Chondrocyte (in vitro differentiated cells): ENCODE results near the gene IRGC. TPM values are rescaled to one million over a fixed set of nuclear protein-coding genes. Genes with fewer than 3 reads are reported as not detected.

Experiments used
- DNase-seq: peaks from one replicate; pipeline ENCODE4 v3.0.0; 2021; ENCODE audit warnings: mixed read lengths, low spot score
- H3K27ac Mint-ChIP-seq: one replicate; pipeline ENCODE4 v1.8.0; 2021; ENCODE audit warnings: mild to moderate bottlenecking, moderate library complexity, mixed read lengths; ENCODE audit not compliant: unreplicated experiment
- H3K27me3 Mint-ChIP-seq: 2 replicates; pipeline ENCODE4 v1.8.0; 2021; ENCODE audit warnings: low read depth, mixed read lengths
- H3K36me3 Mint-ChIP-seq: 2 replicates; pipeline ENCODE4 v1.8.0; 2021; ENCODE audit warnings: low read depth, mixed read lengths
- H3K4me1 Mint-ChIP-seq: 2 replicates; pipeline ENCODE4 v1.8.0; 2021; ENCODE audit warnings: low read depth, mild to moderate bottlenecking, mixed read lengths
- H3K4me3 Mint-ChIP-seq: one replicate; pipeline ENCODE4 v1.8.0; 2021; ENCODE audit warnings: mild to moderate bottlenecking, moderate library complexity, mixed read lengths; ENCODE audit not compliant: unreplicated experiment
- H3K9me3 Mint-ChIP-seq: 2 replicates; pipeline ENCODE4 v1.8.0; 2021; ENCODE audit warnings: low read depth, mixed read lengths
- total RNA-seq: library from RNA; stranded (reverse); gene quantifications from 3 replicates; pipeline ENCODE4 v1.2.1, GENCODE V29; 2021
- TF ChIP-seq, protein P1 (sequence below): fragments of 200-600 bp; sonication (generic); IDR thresholded peaks from 2 replicates; pipeline ENCODE4 v1.5.0; 2021; ENCODE audit warnings: antibody characterized with exemption, mild to moderate bottlenecking, moderate library complexity

The IRGC gene
- total RNA-seq, 1 donor from 2014 or later, result not detected

DNA sequence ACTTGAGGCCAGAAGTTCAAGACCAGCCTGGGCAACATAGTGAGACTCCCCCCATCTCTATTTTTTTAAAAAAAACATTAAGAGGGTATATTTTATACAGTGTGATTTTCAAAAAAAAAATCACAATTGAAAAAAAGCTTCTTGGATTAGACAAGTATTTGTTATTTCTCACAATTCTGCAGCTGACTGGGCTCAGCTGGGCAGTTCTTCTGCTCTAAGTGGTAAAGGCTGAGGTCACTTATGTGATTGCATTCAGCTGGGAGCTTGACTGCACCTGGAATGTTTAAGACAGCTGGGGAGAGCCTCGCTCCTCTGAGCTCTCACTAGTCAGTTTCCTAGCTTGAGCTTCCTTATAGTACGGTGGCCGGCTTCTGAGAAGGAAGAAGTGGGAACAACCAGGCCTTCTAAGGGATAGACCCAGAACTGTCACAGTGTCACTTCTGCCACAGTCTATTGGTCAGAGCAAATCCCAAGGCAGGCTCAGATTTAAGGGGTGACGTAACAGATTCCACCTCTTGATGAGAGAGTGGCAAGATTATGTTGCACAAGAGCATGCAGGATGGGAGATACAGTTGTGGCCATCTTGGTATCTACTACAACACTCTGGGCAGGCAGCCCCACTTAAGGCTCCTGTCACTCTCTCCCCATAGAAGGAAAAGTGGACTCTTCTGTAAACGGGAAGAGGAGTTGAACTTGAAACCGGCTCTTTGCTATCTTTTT is 19.7 kb upstream of the IRGC start:
- DNase-seq, result no peak
- Mint-ChIP-seq H3K4me3 (no peak overlapping the region), H3K36me3 (peaks cover 4% of the 10 kb centered on the region), H3K27ac (no peak overlapping the region), H3K4me1 (peaks cover 8% of the 10 kb centered on the region), H3K9me3 (peaks cover 22% of the 10 kb centered on the region), H3K27me3 (peaks cover 20% of the 10 kb centered on the region)
- TF ChIP-seq, protein P1, sequence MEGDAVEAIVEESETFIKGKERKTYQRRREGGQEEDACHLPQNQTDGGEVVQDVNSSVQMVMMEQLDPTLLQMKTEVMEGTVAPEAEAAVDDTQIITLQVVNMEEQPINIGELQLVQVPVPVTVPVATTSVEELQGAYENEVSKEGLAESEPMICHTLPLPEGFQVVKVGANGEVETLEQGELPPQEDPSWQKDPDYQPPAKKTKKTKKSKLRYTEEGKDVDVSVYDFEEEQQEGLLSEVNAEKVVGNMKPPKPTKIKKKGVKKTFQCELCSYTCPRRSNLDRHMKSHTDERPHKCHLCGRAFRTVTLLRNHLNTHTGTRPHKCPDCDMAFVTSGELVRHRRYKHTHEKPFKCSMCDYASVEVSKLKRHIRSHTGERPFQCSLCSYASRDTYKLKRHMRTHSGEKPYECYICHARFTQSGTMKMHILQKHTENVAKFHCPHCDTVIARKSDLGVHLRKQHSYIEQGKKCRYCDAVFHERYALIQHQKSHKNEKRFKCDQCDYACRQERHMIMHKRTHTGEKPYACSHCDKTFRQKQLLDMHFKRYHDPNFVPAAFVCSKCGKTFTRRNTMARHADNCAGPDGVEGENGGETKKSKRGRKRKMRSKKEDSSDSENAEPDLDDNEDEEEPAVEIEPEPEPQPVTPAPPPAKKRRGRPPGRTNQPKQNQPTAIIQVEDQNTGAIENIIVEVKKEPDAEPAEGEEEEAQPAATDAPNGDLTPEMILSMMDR, result no peak

DNA sequence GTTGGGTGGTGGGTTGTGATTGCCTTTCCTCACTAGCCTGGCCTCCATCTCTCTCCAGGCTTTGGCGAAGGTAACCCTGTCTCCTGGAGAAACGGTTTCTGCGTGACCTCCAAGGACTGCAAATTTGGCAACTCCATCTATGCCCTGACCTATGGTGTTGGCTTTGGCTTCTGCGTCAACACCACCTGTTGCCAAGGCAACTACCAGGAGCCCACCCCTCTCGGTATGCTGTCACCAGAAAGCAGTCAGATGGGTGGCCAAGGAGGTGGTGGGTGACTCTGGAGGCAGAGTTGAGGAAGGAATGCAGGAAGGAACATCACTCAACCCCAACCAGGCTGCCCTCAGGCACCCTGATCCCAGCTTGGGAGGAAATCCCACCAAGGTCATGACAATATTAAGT is 18.6 kb upstream of the IRGC start:
- H3K4me1 Mint-ChIP-seq, result peaks cover 12% of the 10 kb centered on the region
- no peak overlapping the region for H3K27ac Mint-ChIP-seq
- DNase-seq, result no peak
- peaks cover 13% of the 10 kb centered on the region for H3K9me3 Mint-ChIP-seq
- TF ChIP-seq, protein P1, result no peak
- no peak overlapping the region for H3K4me3 Mint-ChIP-seq
- peaks cover 4% of the 10 kb centered on the region for H3K36me3 Mint-ChIP-seq
- H3K27me3 Mint-ChIP-seq, result peaks cover 19% of the 10 kb centered on the region

DNA sequence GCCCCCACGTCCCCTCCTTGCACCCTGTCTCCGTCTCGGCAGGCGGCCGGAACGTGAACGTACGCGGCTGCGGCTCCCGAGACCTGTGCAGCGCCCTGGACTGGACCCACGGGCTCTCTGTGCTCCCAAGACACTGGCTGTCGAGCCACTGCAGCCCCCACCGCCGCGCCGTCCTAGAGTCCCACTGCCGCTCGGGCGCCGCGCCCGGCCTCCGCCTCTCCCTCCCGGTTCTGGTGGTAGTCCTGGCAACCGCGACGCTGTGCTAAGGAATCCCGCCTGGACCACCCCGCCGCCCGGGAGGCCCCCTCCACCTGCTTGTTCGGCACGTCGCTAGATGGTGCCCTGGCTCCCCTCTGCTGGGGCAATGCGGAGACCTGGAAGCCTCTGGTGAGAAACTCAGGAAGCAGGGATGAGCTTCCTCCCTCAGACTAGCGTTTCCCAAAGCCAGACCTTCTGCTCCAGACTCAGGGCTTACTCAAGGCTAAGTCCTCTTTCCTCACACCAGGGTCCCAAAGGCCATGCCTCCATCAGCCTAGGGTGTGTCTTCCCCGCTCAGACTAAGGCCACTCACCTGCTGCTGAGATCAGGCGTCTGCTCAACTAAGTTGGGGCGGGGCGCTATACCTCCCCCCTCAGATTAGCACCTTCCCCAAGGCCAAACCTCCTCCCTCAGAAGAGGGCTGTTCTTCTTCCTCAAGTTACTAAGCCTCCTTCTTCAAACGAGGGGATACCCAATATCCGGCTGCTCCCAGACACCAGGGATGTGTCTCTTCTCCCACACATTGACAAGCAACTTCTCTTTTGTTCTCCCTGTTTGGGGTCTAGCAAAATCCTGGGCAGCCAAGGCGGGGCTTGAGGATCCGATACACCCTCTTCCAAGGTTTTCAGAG is 16.1 kb upstream of the IRGC start:
- H3K36me3 Mint-ChIP-seq, result peaks cover 2% of the 10 kb centered on the region
- H3K27me3 Mint-ChIP-seq, result peaks cover 13% of the 10 kb centered on the region
- peaks cover 9% of the 10 kb centered on the region for H3K9me3 Mint-ChIP-seq
- TF ChIP-seq, protein P1, result peak; percentile 33
- DNase-seq, result no peak
- peak overlapping the region; percentile 12 for H3K4me3 Mint-ChIP-seq
- H3K27ac Mint-ChIP-seq, result no peak overlapping the region
- H3K4me1 Mint-ChIP-seq, result peaks cover 16% of the 10 kb centered on the region

DNA sequence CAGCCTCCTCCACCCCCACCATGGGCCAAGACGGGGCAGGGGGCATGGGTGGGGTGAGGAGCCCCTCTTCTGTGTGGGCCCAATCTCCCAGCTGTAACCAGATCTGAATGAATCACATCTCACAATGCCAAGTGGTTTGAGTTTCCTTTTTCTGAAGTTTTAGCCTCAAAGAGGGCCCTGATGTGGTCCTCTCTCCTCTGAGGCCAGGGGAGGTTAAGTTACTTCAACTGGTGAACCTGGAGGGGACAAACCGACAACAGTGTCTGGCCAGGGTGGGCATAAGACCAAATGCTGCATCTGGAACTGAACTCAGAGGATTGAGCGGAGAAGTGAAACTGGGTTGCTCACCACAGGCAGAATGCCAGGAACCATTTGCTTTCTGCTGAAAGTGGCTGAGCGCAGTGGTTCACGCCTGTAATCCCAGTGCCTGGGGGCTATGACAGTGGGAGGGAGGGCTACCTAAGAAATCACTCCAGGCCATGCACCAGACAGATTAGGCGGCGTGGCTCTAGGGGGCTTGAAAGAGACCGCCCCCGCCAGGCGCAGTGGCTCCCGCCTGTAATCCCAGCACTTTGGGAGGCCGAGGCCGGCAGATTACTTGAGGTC is 15.4 kb upstream of the IRGC start:
- H3K27me3 Mint-ChIP-seq, result peaks cover 12% of the 10 kb centered on the region
- no peak overlapping the region for H3K4me3 Mint-ChIP-seq

More for the DNA sequence above, 15.4 kb upstream of the IRGC start:
- Mint-ChIP-seq H3K36me3 (no peaks in the 10 kb centered on the region), H3K9me3 (peaks cover 7% of the 10 kb centered on the region), H3K4me1 (peaks cover 16% of the 10 kb centered on the region), H3K27ac (no peak overlapping the region)
- DNase-seq, result no peak
- TF ChIP-seq, protein P1, result no peak
